Measurements from ENCODE around the gene BHLHE23. TPM values are rescaled to one million over a fixed set of nuclear protein-coding genes. Genes with fewer than 3 reads are reported as not detected.

The BHLHE23 gene
- total RNA-seq, 1 experiment from 2014 or later, result not detected

DNA sequence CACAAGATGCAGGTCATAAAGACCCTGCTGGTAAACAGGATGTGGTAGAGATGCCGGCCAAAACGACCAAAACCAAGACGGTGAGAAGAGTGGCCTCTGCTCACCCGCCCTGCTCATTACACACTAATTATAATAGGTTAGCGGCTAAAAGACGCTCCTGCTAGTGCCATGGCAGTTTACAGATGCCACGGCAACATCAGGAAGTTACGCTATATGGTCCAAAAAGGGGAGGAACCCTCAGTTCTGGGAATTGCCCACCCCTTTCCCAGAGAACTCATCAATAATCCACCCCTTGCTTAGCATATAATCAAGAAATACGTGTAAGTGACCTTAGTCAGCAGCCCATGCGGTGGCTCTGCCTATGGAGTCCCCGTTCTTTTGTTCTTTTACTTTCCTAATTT is 17.6 kb downstream of the BHLHE23 start:
- no peaks in the 10 kb centered on the region for H3K9me2 ChIP-seq (ENCODE audit: insufficient read depth)
- CTCF ChIA-PET, result no interaction called here
- intact Hi-C loops (cut with micrococcal nuclease), result no loop called here
- BruUV-seq (replicated peaks), result no TSS peak
- H3K9me3 ChIP-seq (ENCODE audit: control insufficient read depth in 1 of 2, insufficient read depth in 1 of 2, low read depth in 1 of 2, low read length in 2 of 2), result no peaks in the 10 kb centered on the region
- no peak overlapping the region for H3K4me3 ChIP-seq (replicated peaks in 1 of 2; ENCODE audit: low read depth in 1 of 2, low read length in 2 of 2)
- H3K9ac ChIP-seq (ENCODE audit: low read length), result no peak overlapping the region
- H2AFZ ChIP-seq (ENCODE audit: low read depth, low read length, poor library complexity, severe bottlenecking), result no peak overlapping the region
- no peak for ATAC-seq
- H3K79me2 ChIP-seq (ENCODE audit: insufficient read depth, low read length), result no peaks in the 10 kb centered on the region
- H3K27me3 ChIP-seq (ENCODE audit: insufficient read depth, low read length), result no peaks in the 10 kb centered on the region
- H3K36me3 ChIP-seq (ENCODE audit: control insufficient read depth in 1 of 2, insufficient read depth in 2 of 2, low read length in 2 of 2), result no peaks in the 10 kb centered on the region
- no peak overlapping the region for H3K27ac ChIP-seq (ENCODE audit: low read depth, low read length)
- TF ChIP-seq, protein P1, sequence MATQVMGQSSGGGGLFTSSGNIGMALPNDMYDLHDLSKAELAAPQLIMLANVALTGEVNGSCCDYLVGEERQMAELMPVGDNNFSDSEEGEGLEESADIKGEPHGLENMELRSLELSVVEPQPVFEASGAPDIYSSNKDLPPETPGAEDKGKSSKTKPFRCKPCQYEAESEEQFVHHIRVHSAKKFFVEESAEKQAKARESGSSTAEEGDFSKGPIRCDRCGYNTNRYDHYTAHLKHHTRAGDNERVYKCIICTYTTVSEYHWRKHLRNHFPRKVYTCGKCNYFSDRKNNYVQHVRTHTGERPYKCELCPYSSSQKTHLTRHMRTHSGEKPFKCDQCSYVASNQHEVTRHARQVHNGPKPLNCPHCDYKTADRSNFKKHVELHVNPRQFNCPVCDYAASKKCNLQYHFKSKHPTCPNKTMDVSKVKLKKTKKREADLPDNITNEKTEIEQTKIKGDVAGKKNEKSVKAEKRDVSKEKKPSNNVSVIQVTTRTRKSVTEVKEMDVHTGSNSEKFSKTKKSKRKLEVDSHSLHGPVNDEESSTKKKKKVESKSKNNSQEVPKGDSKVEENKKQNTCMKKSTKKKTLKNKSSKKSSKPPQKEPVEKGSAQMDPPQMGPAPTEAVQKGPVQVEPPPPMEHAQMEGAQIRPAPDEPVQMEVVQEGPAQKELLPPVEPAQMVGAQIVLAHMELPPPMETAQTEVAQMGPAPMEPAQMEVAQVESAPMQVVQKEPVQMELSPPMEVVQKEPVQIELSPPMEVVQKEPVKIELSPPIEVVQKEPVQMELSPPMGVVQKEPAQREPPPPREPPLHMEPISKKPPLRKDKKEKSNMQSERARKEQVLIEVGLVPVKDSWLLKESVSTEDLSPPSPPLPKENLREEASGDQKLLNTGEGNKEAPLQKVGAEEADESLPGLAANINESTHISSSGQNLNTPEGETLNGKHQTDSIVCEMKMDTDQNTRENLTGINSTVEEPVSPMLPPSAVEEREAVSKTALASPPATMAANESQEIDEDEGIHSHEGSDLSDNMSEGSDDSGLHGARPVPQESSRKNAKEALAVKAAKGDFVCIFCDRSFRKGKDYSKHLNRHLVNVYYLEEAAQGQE (IDR thresholded peaks at IDR 0.05; ENCODE audit: low read depth), result no peak
- TF ChIP-seq TCF7L2 (IDR thresholded peaks at IDR 0.05; ENCODE audit: borderline replicate concordance, extremely low read depth, insufficient read depth, insufficient read length) (no peak), POLR2AphosphoS5 (IDR thresholded peaks at IDR 0.05; ENCODE audit: low read depth, low read length) (no peak), CEBPB (IDR thresholded peaks at IDR 0.05; ENCODE audit: low read depth) (no peak), FOSL1 (IDR thresholded peaks at IDR 0.05; ENCODE audit: low read depth) (no peak)
- RAD21 ChIA-PET (ENCODE audit: low non-redundant PET in 1 of 2, low total read pairs in 2 of 2, uncharacterized antibody in 2 of 2, unreplicated experiment in 2 of 2), result no interaction called here
- H3K4me2 ChIP-seq (ENCODE audit: low read length), result no peak overlapping the region
- no peak for DNase-seq (ENCODE audit: low read depth, low spot score)
- no peaks in the 10 kb centered on the region for H3K4me1 ChIP-seq (ENCODE audit: control insufficient read depth in 1 of 2, insufficient read depth in 2 of 2, low read length in 2 of 2)
- POLR2A ChIA-PET, result no interaction called here
- no peaks in the 10 kb centered on the region for H4K20me1 ChIP-seq (ENCODE audit: insufficient read depth)

DNA sequence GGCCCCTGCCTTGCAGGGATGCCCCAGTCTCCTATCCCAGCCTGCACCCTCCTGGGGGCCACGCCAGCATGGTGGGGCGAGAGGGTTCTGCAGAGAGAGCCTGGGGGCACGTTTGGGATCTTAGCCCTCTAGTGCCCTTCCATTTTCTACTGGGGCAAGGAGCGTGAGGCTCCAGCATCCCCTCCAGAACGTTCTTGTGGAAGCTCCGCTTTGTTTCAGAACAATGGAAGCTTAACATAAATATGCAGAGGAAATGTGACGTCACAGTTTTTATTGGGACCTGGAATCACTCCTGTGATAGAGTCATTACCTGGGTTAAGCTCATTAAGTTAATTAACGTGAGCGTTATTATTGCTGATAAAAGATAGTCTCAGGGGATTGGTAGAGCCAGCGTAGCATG is 19.6 kb downstream of the BHLHE23 start:
- Histone ChIP-seq H3K4me2 (ENCODE audit: low read length) (no peak overlapping the region), H4K20me1 (ENCODE audit: insufficient read depth) (no peaks in the 10 kb centered on the region), H3K4me1 (ENCODE audit: control insufficient read depth in 1 of 2, insufficient read depth in 2 of 2, low read length in 2 of 2) (no peaks in the 10 kb centered on the region), H3K4me3 (replicated peaks in 1 of 2; ENCODE audit: low read depth in 1 of 2, low read length in 2 of 2) (no peak overlapping the region), H3K79me2 (ENCODE audit: insufficient read depth, low read length) (no peaks in the 10 kb centered on the region), H3K27ac (ENCODE audit: low read depth, low read length) (no peak overlapping the region), H3K36me3 (ENCODE audit: control insufficient read depth in 1 of 2, insufficient read depth in 2 of 2, low read length in 2 of 2) (no peaks in the 10 kb centered on the region), H3K9me2 (ENCODE audit: insufficient read depth) (no peaks in the 10 kb centered on the region), H3K9me3 (ENCODE audit: control insufficient read depth in 1 of 2, insufficient read depth in 1 of 2, low read depth in 1 of 2, low read length in 2 of 2) (no peaks in the 10 kb centered on the region), H2AFZ (ENCODE audit: low read depth, low read length, poor library complexity, severe bottlenecking) (no peak overlapping the region), H3K9ac (ENCODE audit: low read length) (no peak overlapping the region), H3K27me3 (ENCODE audit: insufficient read depth, low read length) (no peaks in the 10 kb centered on the region)
- ATAC-seq (no peak), DNase-seq (ENCODE audit: low read depth, low spot score) (no peak)
- ChIA-PET RAD21 (ENCODE audit: low non-redundant PET in 1 of 2, low total read pairs in 2 of 2, uncharacterized antibody in 2 of 2, unreplicated experiment in 2 of 2) (interaction anchor here in 1 of 2 experiments (0.8 kb wide), 1 partner anchor 22 kb away, joined by 7 read pairs; no protein-coding TSS in a partner anchor), CTCF (no interaction called here), POLR2A (no interaction called here)
- intact Hi-C loops (cut with micrococcal nuclease), result no loop called here
- no TSS peak for BruUV-seq (replicated peaks)
- no peak for TF ChIP-seq JUND (IDR thresholded peaks at IDR 0.05)
- TF ChIP-seq, protein P2, sequence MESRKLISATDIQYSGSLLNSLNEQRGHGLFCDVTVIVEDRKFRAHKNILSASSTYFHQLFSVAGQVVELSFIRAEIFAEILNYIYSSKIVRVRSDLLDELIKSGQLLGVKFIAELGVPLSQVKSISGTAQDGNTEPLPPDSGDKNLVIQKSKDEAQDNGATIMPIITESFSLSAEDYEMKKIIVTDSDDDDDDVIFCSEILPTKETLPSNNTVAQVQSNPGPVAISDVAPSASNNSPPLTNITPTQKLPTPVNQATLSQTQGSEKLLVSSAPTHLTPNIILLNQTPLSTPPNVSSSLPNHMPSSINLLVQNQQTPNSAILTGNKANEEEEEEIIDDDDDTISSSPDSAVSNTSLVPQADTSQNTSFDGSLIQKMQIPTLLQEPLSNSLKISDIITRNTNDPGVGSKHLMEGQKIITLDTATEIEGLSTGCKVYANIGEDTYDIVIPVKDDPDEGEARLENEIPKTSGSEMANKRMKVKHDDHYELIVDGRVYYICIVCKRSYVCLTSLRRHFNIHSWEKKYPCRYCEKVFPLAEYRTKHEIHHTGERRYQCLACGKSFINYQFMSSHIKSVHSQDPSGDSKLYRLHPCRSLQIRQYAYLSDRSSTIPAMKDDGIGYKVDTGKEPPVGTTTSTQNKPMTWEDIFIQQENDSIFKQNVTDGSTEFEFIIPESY (IDR thresholded peaks at IDR 0.05; ENCODE audit: extremely low read depth, insufficient replicate concordance, low read length), result no peak
- TF ChIP-seq ZNF274 (IDR thresholded peaks at IDR 0.05; ENCODE audit: low read depth, low read length), result no peak
- TF ChIP-seq, protein P1 (IDR thresholded peaks at IDR 0.05; ENCODE audit: low read depth), result no peak
- no peak for TF ChIP-seq SIN3A (IDR thresholded peaks at IDR 0.05; ENCODE audit: low read depth)
- no peak for TF ChIP-seq ELF1 (IDR thresholded peaks at IDR 0.05; ENCODE audit: borderline replicate concordance, low read depth)
- no peak for TF ChIP-seq POLR2A (IDR thresholded peaks at IDR 0.05; ENCODE audit: borderline replicate concordance, extremely low read depth, insufficient read depth, insufficient read length)
- TF ChIP-seq EGR1 (IDR thresholded peaks at IDR 0.05; ENCODE audit: low read depth), result no peak

Data from HCT116 (cell line).